GM10248 (cell line): ENCODE data around the gene UNC13B.

Source experiments
- CTCF ChIA-PET: fragments of 300-600 bp; sonication (Branson Sonifier 250); formaldehyde crosslinking; extraction: SDS; loops from one replicate; lab custom pipeline; 2021; ENCODE audit warnings: antibody characterized with exemption; lab: Yijun Ruan, JAX
- POLR2A ChIA-PET: fragments of 350-650 bp; sonication (Branson Sonifier 250); formaldehyde crosslinking; extraction: SDS; loops from one replicate; lab custom pipeline; 2020; ENCODE audit warnings: antibody characterized with exemption; lab: Yijun Ruan, JAX
- DNase-seq: peaks from one replicate; pipeline ENCODE4 v3.0.0; 2012; ENCODE audit errors: extremely low spot score
- CTCF ChIP-seq: IDR thresholded peaks from 2 replicates; pipeline ENCODE4 v1.5.1; 2012; ENCODE audit warnings: mild to moderate bottlenecking, low read depth; ENCODE audit errors: extremely low read depth, missing control alignments, control extremely low read depth

UNC13B gene

GRCh38 chr9:35161713-35162604, at the start of gene UNC13B:
Gene UNC13B, plus strand, starts transcription at chr9:35162009. Its CDS starts 275 bp downstream, at chr9:35162284.
- POLR2A ChIA-PET = no interaction called here

GRCh38 chr9:35112257-35113020, 49.4 kb upstream of the UNC13B start:
- TF ChIP-seq CTCF = no peak
- ChIA-PET CTCF (interaction anchor here (1.2 to 1.7 kb wide), 6 partner anchors 14 to 491 kb away, joined by 3 to 14 read pairs (median 4); partner anchors contain the start of gene PIGO), POLR2A (no interaction called here)
- no peak for DNase-seq

More at GRCh38 chr9:35161713-35162604, at the start of gene UNC13B:
- peak; percentile 80 for DNase-seq
- TF ChIP-seq CTCF = no peak
- CTCF ChIA-PET = interaction anchor here (1.6 kb wide), 1 partner anchor 97 kb away, joined by 3 read pairs; no protein-coding TSS in a partner anchor

- ChIA-PET CTCF (interaction anchor here (0.6 to 5.1 kb wide), 12 partner anchors 12 to 1027 kb away, joined by 3 to 42 read pairs (median 4); partner anchors contain the start of genes PIGO and STOML2), POLR2A (interaction anchor here (0.6 to 1.6 kb wide), 4 partner anchors 11 to 614 kb away, joined by 3 to 5 read pairs (median 4); no protein-coding TSS in a partner anchor)
- TF ChIP-seq CTCF = no peak
- peak; percentile 49 for DNase-seq
Measured at GRCh38 chr9:35114113-35114839, 47.5 kb upstream of the UNC13B start.

- DNase-seq = no peak
- ChIA-PET POLR2A (interaction anchor here (0.7 to 1.6 kb wide), 3 partner anchors 11 to 613 kb away, joined by 4 to 5 read pairs (median 5); no protein-coding TSS in a partner anchor), CTCF (interaction anchor here (1.0 to 5.1 kb wide), 18 partner anchors 11 to 485 kb away, joined by 3 to 42 read pairs (median 6); partner anchors contain the start of genes FANCG, PIGO and STOML2)
- TF ChIP-seq CTCF = no peak
Measured at GRCh38 chr9:35114840-35115628, 46.8 kb upstream of the UNC13B start.

GRCh38 chr9:35115680-35116538, 45.9 kb upstream of the UNC13B start, which contains the start of gene ATOSB:
Gene ATOSB, minus strand, starts transcription at chr9:35115862. Its CDS starts 7,588 bp downstream, at chr9:35108274.
- ChIA-PET POLR2A (interaction anchor here (1.6 kb wide), 1 partner anchor 12 kb away, joined by 4 read pairs; no protein-coding TSS in a partner anchor), CTCF (interaction anchor here (0.7 to 5.1 kb wide), 21 partner anchors 10 to 484 kb away, joined by 3 to 42 read pairs (median 7); partner anchors contain the start of genes FANCG, PIGO, STOML2 and VCP)
- DNase-seq = peak; percentile 91
- no peak for TF ChIP-seq CTCF
